ENCODE results near the gene PLEKHA1. TPM values are rescaled to one million over a fixed set of nuclear protein-coding genes. Genes with fewer than 3 reads are reported as not detected.

The PLEKHA1 gene
- total and polyA plus RNA-seq, 2 donors (not counting 3 experiments of a cell fraction or from before 2014, with no cell fraction given): 21.6 to 58.8 TPM

GRCh38 chr10:122362031-122362592 lies 12.4 kb upstream of the PLEKHA1 start:
- POLR2A ChIA-PET: no interaction called here
- no peak overlapping the region for H2AFZ ChIP-seq (ENCODE audit: low read depth, low read length)
- no peaks in the 10 kb centered on the region for H3K36me3 ChIP-seq (ENCODE audit: control insufficient read depth in 2 of 2, extremely low read depth in 1 of 2, insufficient read depth in 2 of 2, low read length in 2 of 2)
- no peaks in the 10 kb centered on the region for H3K9me3 ChIP-seq (replicated peaks; ENCODE audit: control insufficient read depth, insufficient read depth, low read length)
- TF ChIP-seq CTCF (IDR thresholded peaks at IDR 0.05; ENCODE audit: extremely low read depth in 1 of 2, insufficient read depth in 1 of 2, low read depth in 1 of 2, low read length in 2 of 2) (no peak), JUN (IDR thresholded peaks at IDR 0.05; ENCODE audit: borderline replicate concordance, insufficient read depth, insufficient read length, low read depth) (no peak), MAX (IDR thresholded peaks at IDR 0.05; ENCODE audit: insufficient read depth, insufficient read length) (no peak), MYC (IDR thresholded peaks at IDR 0.05; ENCODE audit: low read depth, low read length) (no peak), EZH2 (IDR thresholded peaks at IDR 0.05; ENCODE audit: borderline replicate concordance, low read depth, low read length, severe bottlenecking) (no peak), POLR2AphosphoS5 (IDR thresholded peaks at IDR 0.05; ENCODE audit: insufficient read depth, low read depth, low read length) (no peak), GATA2 (IDR thresholded peaks at IDR 0.05; ENCODE audit: insufficient read depth, insufficient read length, low read depth, low read length) (no peak), FOS (IDR thresholded peaks at IDR 0.05; ENCODE audit: borderline replicate concordance, insufficient read depth, low read length) (no peak), POLR2A (IDR thresholded peaks at IDR 0.05; ENCODE audit: low read depth, low read length) (no peak)
- intact Hi-C loops (cut with micrococcal nuclease): no loop called here
- H3K27ac ChIP-seq (ENCODE audit: insufficient read depth, low read depth, low read length): no peak overlapping the region
- BruUV-seq (replicated peaks): no TSS peak
- no peaks in the 10 kb centered on the region for H3K9me1 ChIP-seq (replicated peaks; ENCODE audit: control insufficient read depth, extremely low read depth, insufficient read depth, low read length)
- H3K9ac ChIP-seq (replicated peaks; ENCODE audit: extremely low read depth, insufficient read depth, low read length): no peak overlapping the region
- H3K4me1 ChIP-seq (ENCODE audit: control insufficient read depth, extremely low read depth, insufficient read depth, low read length): no peaks in the 10 kb centered on the region
- no peak for DNase-seq (ENCODE audit: low read depth, low spot score)
- no peaks in the 10 kb centered on the region for H3K79me2 ChIP-seq (ENCODE audit: control insufficient read depth, insufficient read depth, low read length)
- no peak overlapping the region for H3K4me3 ChIP-seq (replicated peaks in 1 of 3; ENCODE audit: insufficient read depth in 1 of 3, low read depth in 1 of 3, low read length in 3 of 3)
- H4K20me1 ChIP-seq (replicated peaks; ENCODE audit: control insufficient read depth, extremely low read depth, insufficient read depth, low read length): no peaks in the 10 kb centered on the region
- no peak for FAIRE-seq
- peaks cover 5 to 13% of the 10 kb centered on the region in 2 experiments for H3K27me3 ChIP-seq (ENCODE audit: control insufficient read depth in 2 of 2, insufficient read depth in 2 of 2, low read length in 2 of 2)
- dilution Hi-C loops (cut with MboI; ENCODE audit: extremely low pct_ligation_motif_present, low sequenced_read_pairs): no loop called here
- CTCF ChIA-PET: no interaction called here
- no peak overlapping the region for H3K4me2 ChIP-seq (ENCODE audit: insufficient read depth, low read length)
